Ishikawa (cell line): ENCODE results near the gene RGS21.

Experiments
- CREB1 ChIP-seq: IDR thresholded peaks from 2 replicates; pipeline ENCODE4 v1.6.1; 2012; ENCODE audit warnings: low read depth
- EP300 ChIP-seq: IDR thresholded peaks from 2 replicates; pipeline ENCODE4 v1.6.1; 2012; ENCODE audit warnings: borderline replicate concordance
- MAX ChIP-seq: IDR thresholded peaks from 2 replicates; pipeline ENCODE4 v1.6.1; 2012
- NFIC ChIP-seq: IDR thresholded peaks from 2 replicates; pipeline ENCODE4 v1.6.1; 2012
- RAD21 ChIP-seq: IDR thresholded peaks from 2 replicates; pipeline ENCODE4 v1.6.1; 2012; ENCODE audit warnings: low read depth
- TAF1 ChIP-seq: IDR thresholded peaks from 2 replicates; pipeline ENCODE4 v1.6.1; 2012; ENCODE audit warnings: low read depth, mild to moderate bottlenecking
- TEAD4 ChIP-seq: IDR thresholded peaks from 2 replicates; pipeline ENCODE4 v1.6.1; 2012
- ZBTB7A ChIP-seq: IDR thresholded peaks from 2 replicates; pipeline ENCODE4 v1.6.1; 2012; ENCODE audit warnings: low read depth

- TF ChIP-seq MAX (no peak), ZBTB7A (no peak), RAD21 (no peak), CREB1 (no peak), NFIC (no peak), EP300 (no peak), TAF1 (no peak), TEAD4 (no peak)
Observed at GRCh38 chr1:192357924-192358323, 41.1 kb downstream of the RGS21 start.
